GM12874 (cell line): ENCODE data around the gene TLE1.

ENCODE experiments used
- TF ChIP-seq, protein P1 (sequence below): IDR thresholded peaks from 2 replicates; pipeline ENCODE4 v1.5.1; 2011; ENCODE audit warnings: low read depth, mild to moderate bottlenecking, control low read depth, low read length, moderate library complexity; ENCODE audit not compliant: insufficient read depth

Gene TLE1

DNA sequence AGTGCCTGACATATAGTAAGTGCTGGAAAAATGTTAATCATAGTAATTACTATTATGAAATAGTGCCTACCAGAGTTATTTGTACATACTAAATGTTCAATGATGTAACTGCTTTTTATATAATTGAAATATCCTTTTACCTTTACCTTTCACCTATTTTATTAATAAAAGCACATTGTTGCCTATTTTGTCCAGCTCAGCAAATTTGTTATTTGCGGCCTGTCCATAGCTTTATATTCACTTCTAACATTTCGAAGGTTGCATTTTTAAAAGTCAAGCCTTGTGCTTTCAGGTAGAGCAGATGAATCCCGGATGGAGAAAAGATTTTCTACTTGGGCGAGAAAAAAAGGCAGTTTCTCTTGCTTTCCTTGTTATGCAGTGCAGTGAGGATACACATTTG is 119.3 kb downstream of the TLE1 start:
- TF ChIP-seq, protein P1, sequence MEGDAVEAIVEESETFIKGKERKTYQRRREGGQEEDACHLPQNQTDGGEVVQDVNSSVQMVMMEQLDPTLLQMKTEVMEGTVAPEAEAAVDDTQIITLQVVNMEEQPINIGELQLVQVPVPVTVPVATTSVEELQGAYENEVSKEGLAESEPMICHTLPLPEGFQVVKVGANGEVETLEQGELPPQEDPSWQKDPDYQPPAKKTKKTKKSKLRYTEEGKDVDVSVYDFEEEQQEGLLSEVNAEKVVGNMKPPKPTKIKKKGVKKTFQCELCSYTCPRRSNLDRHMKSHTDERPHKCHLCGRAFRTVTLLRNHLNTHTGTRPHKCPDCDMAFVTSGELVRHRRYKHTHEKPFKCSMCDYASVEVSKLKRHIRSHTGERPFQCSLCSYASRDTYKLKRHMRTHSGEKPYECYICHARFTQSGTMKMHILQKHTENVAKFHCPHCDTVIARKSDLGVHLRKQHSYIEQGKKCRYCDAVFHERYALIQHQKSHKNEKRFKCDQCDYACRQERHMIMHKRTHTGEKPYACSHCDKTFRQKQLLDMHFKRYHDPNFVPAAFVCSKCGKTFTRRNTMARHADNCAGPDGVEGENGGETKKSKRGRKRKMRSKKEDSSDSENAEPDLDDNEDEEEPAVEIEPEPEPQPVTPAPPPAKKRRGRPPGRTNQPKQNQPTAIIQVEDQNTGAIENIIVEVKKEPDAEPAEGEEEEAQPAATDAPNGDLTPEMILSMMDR = no peak

DNA sequence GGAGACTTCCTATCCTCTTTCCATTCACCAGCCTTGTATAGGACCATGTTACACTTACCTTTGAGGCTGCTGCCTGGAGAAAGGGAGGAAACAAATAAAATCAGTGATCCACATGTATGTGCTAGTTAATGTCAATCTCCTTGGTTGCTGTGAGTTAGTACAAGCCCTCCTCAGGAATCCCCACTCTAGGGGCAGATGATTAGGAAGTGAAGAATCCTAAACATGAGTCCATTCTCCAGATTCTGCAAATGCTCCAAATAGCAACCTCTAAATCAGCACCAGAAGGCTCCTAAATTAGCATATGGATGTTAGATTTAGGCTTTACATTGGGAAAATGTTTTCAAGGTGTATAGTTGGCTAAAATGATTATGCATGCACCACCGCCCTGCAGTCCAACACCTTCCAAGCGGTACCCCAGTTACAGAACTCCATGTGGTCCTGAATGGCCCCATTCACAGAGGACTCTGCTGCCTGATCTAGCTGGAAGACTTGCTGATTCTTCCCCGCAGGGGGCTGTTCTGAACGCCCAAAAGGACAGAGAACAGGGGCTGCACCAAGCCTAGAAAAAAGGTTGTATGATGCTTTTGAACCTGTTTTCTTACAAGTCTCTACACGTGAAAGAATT is 123.2 kb downstream of the TLE1 start:
- TF ChIP-seq, protein P1 = no peak

DNA sequence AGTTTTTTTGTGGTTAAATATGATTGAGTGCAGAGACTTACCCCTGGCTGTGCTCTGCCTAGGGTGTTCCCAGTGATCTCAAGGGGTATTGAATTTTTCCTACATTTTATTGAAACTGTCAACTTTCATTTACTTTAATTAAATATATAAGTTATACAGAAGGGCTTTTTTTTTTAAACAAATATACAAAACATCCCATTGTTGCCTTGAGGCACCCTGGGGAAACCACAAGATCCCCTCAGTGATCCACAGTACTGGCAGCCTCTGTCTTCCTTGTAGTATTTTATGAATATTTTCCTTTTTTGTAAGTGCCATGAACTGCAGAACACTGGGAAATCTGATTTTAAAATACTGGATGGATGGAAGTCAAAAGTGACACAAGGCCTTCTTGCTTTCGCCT is 123.7 kb downstream of the TLE1 start:
- TF ChIP-seq, protein P1 = no peak

DNA sequence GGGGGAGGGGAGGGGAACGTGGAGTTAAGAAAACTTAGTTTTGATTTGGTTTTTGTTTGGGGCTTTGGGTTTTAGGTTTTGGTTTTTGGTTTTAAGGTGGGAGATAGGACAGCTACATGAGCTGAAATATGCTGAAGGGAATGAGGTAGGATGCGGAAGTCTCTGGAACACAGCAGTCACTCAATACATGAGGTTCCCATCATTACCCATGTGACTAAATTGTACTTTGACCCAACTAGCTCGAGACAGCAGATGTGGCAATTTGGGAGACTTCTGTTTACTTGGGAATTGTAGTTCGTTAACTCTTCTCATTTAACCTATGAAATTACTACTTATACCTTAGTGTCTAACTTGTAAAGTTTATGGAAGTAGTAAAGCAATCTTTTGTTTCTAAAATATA is 124.2 kb downstream of the TLE1 start:
- TF ChIP-seq, protein P1 = no peak

DNA sequence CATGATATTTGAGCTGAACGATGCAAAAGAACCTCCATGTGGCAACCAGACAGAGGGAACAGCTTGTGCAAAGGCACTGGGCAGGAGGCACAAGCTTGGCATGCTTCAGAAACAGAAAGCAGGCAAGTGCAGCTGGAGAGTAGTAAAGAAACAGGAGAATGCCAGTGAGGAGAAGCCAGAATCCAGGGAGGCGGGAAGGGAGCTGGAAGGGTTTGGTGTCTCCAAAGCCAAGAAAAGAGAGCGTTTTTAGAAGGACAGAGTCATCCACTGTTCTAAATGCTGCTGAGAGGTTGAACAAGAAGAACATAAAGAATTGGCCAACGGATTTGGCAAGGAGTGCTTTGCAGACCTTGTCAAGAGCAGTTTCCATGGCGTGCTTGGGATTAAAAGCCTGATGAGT is 124.7 kb downstream of the TLE1 start:
- TF ChIP-seq, protein P1 = no peak

DNA sequence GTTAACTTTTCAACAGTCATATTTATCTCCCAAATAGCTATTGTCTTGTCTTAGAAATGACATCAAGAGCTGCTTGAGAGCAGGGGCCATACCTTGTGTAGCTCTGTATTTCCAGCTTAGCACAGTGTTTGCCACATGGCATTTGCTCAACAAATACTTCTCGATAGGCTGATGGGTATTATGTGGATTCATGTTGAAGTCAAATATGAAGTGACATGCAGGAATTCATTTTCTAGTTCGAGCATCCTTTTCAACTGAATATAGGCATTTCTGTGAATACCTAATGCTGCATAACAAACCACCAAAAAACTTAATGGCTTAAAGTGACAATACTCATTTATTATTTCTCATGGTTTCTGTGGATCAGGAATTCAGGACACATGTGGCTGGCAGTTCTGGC is 125.6 kb downstream of the TLE1 start:
- TF ChIP-seq, protein P1 = no peak

DNA sequence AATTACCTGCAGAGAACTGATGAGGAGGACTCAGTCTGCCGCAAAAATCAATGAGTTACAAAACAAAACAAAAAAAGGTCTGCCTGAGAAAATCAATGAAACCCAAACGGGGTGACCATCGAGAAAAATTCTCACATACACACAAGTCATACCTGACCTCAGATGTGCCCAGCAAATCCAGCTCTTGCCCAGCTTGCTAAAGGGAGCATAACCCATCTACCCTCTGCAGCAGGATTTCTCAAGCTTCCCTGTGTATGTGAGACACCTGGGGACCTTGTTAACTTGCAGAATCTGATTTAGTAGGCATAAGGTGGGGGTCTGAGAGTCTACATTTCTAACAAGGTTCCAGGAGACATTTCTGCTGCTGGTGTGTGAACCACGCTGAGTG is 126.3 kb downstream of the TLE1 start:
- TF ChIP-seq, protein P1 = no peak
